Measurements from ENCODE around the gene TIGD6.
"Not testable (repeated sequence)": the region's sequence is repeated elsewhere in the genome, so short reads cannot be mapped to it uniquely, and the experiment has no call there.

TIGD6 gene

GRCh38 chr5:149966946-149967345, 33.5 kb downstream of the TIGD6 start:
- no peak for DNase-seq

- DNase-seq = no peak
Observed at GRCh38 chr5:149963729-149964128, 36.7 kb downstream of the TIGD6 start.

GRCh38 chr5:149962601-149963300, 37.7 kb downstream of the TIGD6 start:
- DNase-seq = no peak

- no peak for DNase-seq
Observed at GRCh38 chr5:149961957-149962409, 38.5 kb downstream of the TIGD6 start.

- DNase-seq = no peak
Observed at GRCh38 chr5:149961186-149961685, 39.2 kb downstream of the TIGD6 start.

GRCh38 chr5:149960272-149961185, 39.9 kb downstream of the TIGD6 start, which contains the start of gene SLC26A2:
SLC26A2 (plus strand) TSS chr5:149960758; CDS start chr5:149977653, 16,895 bp downstream.
- DNase-seq = peak; percentile 96

GRCh38 chr5:149959406-149960236, 40.8 kb downstream of the TIGD6 start:
- DNase-seq = peak; percentile 27

GRCh38 chr5:149957855-149958254, 42.6 kb downstream of the TIGD6 start:
- DNase-seq = no peak

GRCh38 chr5:149956685-149957084, 43.8 kb downstream of the TIGD6 start:
- DNase-seq = no peak

GRCh38 chr5:149954798-149955197, 45.7 kb downstream of the TIGD6 start:
- no peak for DNase-seq

- DNase-seq = no peak
Observed at GRCh38 chr5:149953436-149954121, 46.9 kb downstream of the TIGD6 start.

GRCh38 chr5:149951138-149951749, 49.2 kb downstream of the TIGD6 start:
- DNase-seq = no peak

- DNase-seq = no peak
Observed at GRCh38 chr5:149948993-149949392, 51.5 kb downstream of the TIGD6 start.

GRCh38 chr5:149946118-149946517, 54.3 kb downstream of the TIGD6 start:
- no peak for DNase-seq

GRCh38 chr5:149944666-149945065, 55.8 kb downstream of the TIGD6 start, which contains the start of gene PDE6A:
PDE6A (minus strand) TSS chr5:149944793; CDS start chr5:149944673, 120 bp downstream.
- no peak for DNase-seq

- DNase-seq = not testable (repeated sequence)
Observed at GRCh38 chr5:149943177-149943949, 57.1 kb downstream of the TIGD6 start.

Data from NCI-H510A (cell line).